Forelimb muscle (tissue), 1 donor: ENCODE data around the gene SRXN1. TPM values are rescaled to one million over a fixed set of nuclear protein-coding genes. Genes with fewer than 3 reads are reported as not detected.
"Not testable (repeated sequence)": the region's sequence is repeated elsewhere in the genome, so short reads cannot be mapped to it uniquely, and the experiment has no call there.

Source experiments
- DNase-seq: peaks from one replicate; pipeline ENCODE4 v3.0.0-alpha.2; 2013; ENCODE audit warnings: low read depth
- polyA plus RNA-seq: library from polyadenylated mRNA; unstranded; fragments of 120-200 nt; gene quantifications from one replicate; pipeline ENCODE4 v1.2.1, GENCODE V29; 2013; ENCODE audit not compliant: insufficient read length

Gene SRXN1
- polyA plus RNA-seq, result 8.2 TPM

- DNase-seq, result no peak
These were observed at the start of gene SRXN1 for GRCh38 chr20:653110-653589. TSS of gene SRXN1 (minus strand) at chr20:653200. CDS start at chr20:653185, 15 bp downstream.

GRCh38 chr20:701401-702129, 48.6 kb upstream of the SRXN1 start:
- no peak for DNase-seq

GRCh38 chr20:699811-700338, 46.9 kb upstream of the SRXN1 start:
- DNase-seq, result no peak

GRCh38 chr20:699342-699741, 46.3 kb upstream of the SRXN1 start:
- DNase-seq, result no peak

- no peak for DNase-seq
These were observed 45.3 kb upstream of the SRXN1 start for GRCh38 chr20:698276-698675.

- DNase-seq, result no peak
These were observed 44.8 kb upstream of the SRXN1 start for GRCh38 chr20:697826-698225.

- DNase-seq, result no peak
These were observed 42.3 kb upstream of the SRXN1 start for GRCh38 chr20:695165-695866.

- no peak for DNase-seq
These were observed 41.5 kb upstream of the SRXN1 start for GRCh38 chr20:694496-694895.

- DNase-seq, result not testable (repeated sequence)
These were observed 40.8 kb upstream of the SRXN1 start for GRCh38 chr20:693786-694185.

- no peak for DNase-seq
These were observed 39.0 kb upstream of the SRXN1 start for GRCh38 chr20:692044-692443.

GRCh38 chr20:689947-690346, 36.9 kb upstream of the SRXN1 start:
- no peak for DNase-seq

GRCh38 chr20:689348-689747, 36.3 kb upstream of the SRXN1 start:
- no peak for DNase-seq

- no peak for DNase-seq
These were observed 35.8 kb upstream of the SRXN1 start for GRCh38 chr20:688809-689212.

GRCh38 chr20:687468-688203, 34.6 kb upstream of the SRXN1 start:
- no peak for DNase-seq

- no peak for DNase-seq
These were observed 31.8 kb upstream of the SRXN1 start for GRCh38 chr20:684676-685319.

GRCh38 chr20:682123-682522, 29.1 kb upstream of the SRXN1 start:
- no peak for DNase-seq

GRCh38 chr20:680638-681187, 27.7 kb upstream of the SRXN1 start:
- no peak for DNase-seq

GRCh38 chr20:677957-678356, 25.0 kb upstream of the SRXN1 start:
- no peak for DNase-seq

GRCh38 chr20:676967-677366, 24.0 kb upstream of the SRXN1 start:
- no peak for DNase-seq

- no peak for DNase-seq
These were observed 23.4 kb upstream of the SRXN1 start for GRCh38 chr20:676315-676937.
